ENCODE measurements around the gene EIF4A2. TPM values are rescaled to one million over a fixed set of nuclear protein-coding genes. Genes with fewer than 3 reads are reported as not detected.

Gene EIF4A2
- total RNA-seq, 1 experiment from 2014 or later: 398 TPM

- H2BK15ac ChIP-seq (ENCODE audit: low read depth, low read length): no peak overlapping the region
- no peak overlapping the region for H2BK20ac ChIP-seq (ENCODE audit: low read depth, low read length, poor library complexity, severe bottlenecking)
- H4K8ac ChIP-seq (replicated peaks; ENCODE audit: insufficient read length, low read depth, low read length): no peak overlapping the region
- Mint-ChIP-seq H3K4me1 (peaks cover 18 to 22% of the 10 kb centered on the region in 2 experiments), H3K4me3 (peak overlapping the region in 1 of 2 experiments; percentile 35; a peak in 2 of 5 replicates), H3K27me3 (ENCODE audit: low read depth) (peaks cover 39% of the 10 kb centered on the region), H3K9me3 (peaks cover 0 to 4% of the 10 kb centered on the region in 2 experiments; a peak in 3 of 5 replicates), H3K27ac (no peak overlapping the region; a peak in 1 of 7 replicates), H3K36me3 (ENCODE audit: insufficient read depth in 1 of 3, low read depth in 3 of 3) (no peaks in the 10 kb centered on the region; a peak in 1 of 7 replicates)
- no peak overlapping the region for H2AFZ ChIP-seq (ENCODE audit: low read length)
- no peak overlapping the region for H3T11ph ChIP-seq (ENCODE audit: low read length)
- H2BK5ac ChIP-seq (ENCODE audit: insufficient read length, low read length): no peak overlapping the region
- H3K79me2 ChIP-seq (ENCODE audit: insufficient read depth, low read length): no peaks in the 10 kb centered on the region
- peak overlapping the region; percentile 2 for H3K4me2 ChIP-seq (ENCODE audit: insufficient read depth, insufficient read length, low read length)
- no peak overlapping the region for H2BK120ac ChIP-seq (ENCODE audit: low read depth, low read length, poor library complexity, severe bottlenecking)
- no peaks in the 10 kb centered on the region for H3K23me2 ChIP-seq (ENCODE audit: insufficient read length, low read depth, low read length, poor library complexity, severe bottlenecking)
- TF ChIP-seq CTCF (conservative IDR thresholded peaks at IDR 0.05): 0 out of 3 replicates have a peak, but pooled peaks have one; percentile 15
- H3K4me1 ChIP-seq (ENCODE audit: insufficient read depth, low read length): peaks cover 4% of the 10 kb centered on the region; the same call in 1 of the 2 replicates
- no peaks in the 10 kb centered on the region for H3K27me3 ChIP-seq (ENCODE audit: insufficient read depth, low read length)
- no peak overlapping the region for H3K14ac ChIP-seq (ENCODE audit: insufficient read depth, low read length)
- WGBS (ENCODE audit: extremely low coverage, insufficient read length, low lambda C conversion rate): 100% methylated on average over 4 of the region's 26 CpGs
- H3K56ac ChIP-seq (ENCODE audit: insufficient read length, low read depth, low read length): no peak overlapping the region
- no peak overlapping the region for H3K18ac ChIP-seq (ENCODE audit: insufficient read length, low read depth, low read length)
- no peak overlapping the region for H3K4ac ChIP-seq (ENCODE audit: low read depth, low read length)
- no peak overlapping the region for H3K23ac ChIP-seq (ENCODE audit: insufficient read length, low read depth, low read length)
- no peaks in the 10 kb centered on the region for H4K20me1 ChIP-seq (ENCODE audit: control insufficient read depth, insufficient read depth, insufficient read length)
- DNase-seq: peak; percentile 36
- H4K91ac ChIP-seq (ENCODE audit: insufficient read length, low read depth, low read length): no peak overlapping the region
- no peaks in the 10 kb centered on the region for H3K9me3 ChIP-seq (ENCODE audit: control insufficient read depth, low read depth, low read length)
- H3K79me1 ChIP-seq (ENCODE audit: insufficient read depth, low read depth, low read length, poor library complexity, severe bottlenecking): no peaks in the 10 kb centered on the region
- no peak overlapping the region for H3K9ac ChIP-seq (ENCODE audit: extremely low read depth, insufficient read length, low read length)
- H2BK12ac ChIP-seq (ENCODE audit: insufficient read length, low read depth, low read length): no peak overlapping the region
- H3K27ac ChIP-seq (ENCODE audit: insufficient read length, low read depth, low read length): no peak overlapping the region
- H4K5ac ChIP-seq (ENCODE audit: insufficient read length, low read depth, low read length): no peak overlapping the region
- no peak overlapping the region for H2AK5ac ChIP-seq (ENCODE audit: insufficient read length, low read length)
Observed at GRCh38 chr3:186772281-186772694, 11.1 kb upstream of the EIF4A2 start.

Measured in H9 (cell line).